Transverse colon (tissue), 4 donors: ENCODE results near the gene HOXA6. TPM values are rescaled to one million over a fixed set of nuclear protein-coding genes. Genes with fewer than 3 reads are reported as not detected.

ENCODE experiments used
- DNase-seq: peaks from one replicate; pipeline ENCODE4 v3.0.0-alpha.2; 2019
- H3K27ac ChIP-seq, 4 donors: fragments of 200-600 bp; sonication (generic); 2 replicates each; pipeline ENCODE4 v1.5.1; 2016 to 2018; ENCODE audit warnings: inconsistent platforms in 4 of 4
- H3K27me3 ChIP-seq: fragments of 200-600 bp; sonication (generic); 2 replicates; pipeline ENCODE4 v1.5.1; 2017; ENCODE audit warnings: inconsistent platforms
- H3K36me3 ChIP-seq, 4 donors: fragments of 200-600 bp; sonication (generic); 2 replicates each; pipeline ENCODE4 v1.5.1; 2017 to 2019; ENCODE audit warnings: inconsistent platforms in 4 of 4
- H3K4me1 ChIP-seq, 4 donors: fragments of 200-600 bp; sonication (generic); 2 replicates each; pipeline ENCODE4 v1.5.1; 2017 to 2020; ENCODE audit warnings: inconsistent platforms in 4 of 4
- H3K4me3 ChIP-seq, 4 donors: fragments of 200-600 bp; sonication (generic); 1 replicate in 1 of 4; 2 replicates in 3 of 4; pipeline versions ENCODE4 v1.5.1 to v1.6.1; 2017 to 2019; ENCODE audit warnings: inconsistent platforms in 4 of 4
- H3K9me3 ChIP-seq, 2 donors: fragments of 200-600 bp; sonication (generic); 2 replicates each; pipeline ENCODE4 v1.5.1; 2017 to 2019; ENCODE audit warnings: inconsistent platforms in 2 of 2
- CTCF ChIP-seq, 5 experiments: fragments of 200-600 bp in 3 of 5; fragments of 450-650 bp in 2 of 5; sonication (generic) in 3 of 5; IDR thresholded peaks; 1 replicate in 2 of 5; 2 replicates in 3 of 5; pipeline ENCODE4 v1.5.1; 2016 to 2017; ENCODE audit warnings: antibody characterized with exemption in 5 of 5, inconsistent platforms in 3 of 5, mild to moderate bottlenecking in 2 of 5, moderate library complexity in 1 of 5
- EP300 ChIP-seq: sonication (generic); formaldehyde crosslinking; IDR thresholded peaks from one replicate; pipeline ENCODE4 v1.6.1; 2017; ENCODE audit warnings: antibody characterized with exemption, low read depth
- POLR2A ChIP-seq: fragments of 450-650 bp; IDR thresholded peaks from one replicate; pipeline ENCODE4 v1.6.1; 2016; ENCODE audit warnings: antibody characterized with exemption, mild to moderate bottlenecking, moderate library complexity
- POLR2AphosphoS5 ChIP-seq, 3 donors: sonication (generic); formaldehyde crosslinking; IDR thresholded peaks; one replicate each; pipeline ENCODE4 v1.6.1; 2016; ENCODE audit warnings: antibody characterized with exemption in 3 of 3
- WGBS, 2 donors: methylation state at CpG; one replicate each; pipeline ENCODE4 v1.1.5; 2018; ENCODE audit warnings: low coverage in 1 of 2; 5-methylcytosine and 5-hydroxymethylcytosine counted together
- in situ Hi-C, 4 donors: fragments of 200-750 bp; cut with MboI; loops; one replicate each; pipeline versions ENCODE4 v1.15.0 to v1.15.1; 2017; ENCODE audit warnings: low sequenced_read_pairs in 3 of 4, low pct_ligation_motif_present in 1 of 4, low pct_unique_long_range_greater_than_20kb in 1 of 4
- intact Hi-C: fragments of 100-400 bp; cut with DNase I; formaldehyde crosslinking; loops from one replicate; pipeline ENCODE4 v1.15.1; 2023; ENCODE audit warnings: low total_unique reads
- total RNA-seq, 4 donors: library from RNA; depleted of rRNA; stranded (reverse); fragments of >200 nt; gene quantifications; one replicate each; pipeline ENCODE4 v1.1.0, GENCODE V29; 2016

HOXA6 gene
- total RNA-seq, 4 donors from 2014 or later, result 12.9 to 27.8 (median 17.3) TPM

- Histone ChIP-seq H3K27ac (peak overlapping the region; percentile 95 to 99 (median 98)), H3K27me3 (peaks cover 19% of the 10 kb centered on the region), H3K4me1 (peaks cover 0 to 72% (median 62%) of the 10 kb centered on the region in 4 donors), H3K4me3 (peak overlapping the region in 3 of 4 donors; percentile 2 to 77 (median 57)), H3K9me3 (no peaks in the 10 kb centered on the region), H3K36me3 (no peaks in the 10 kb centered on the region)
- TF ChIP-seq EP300 (no peak), POLR2A (no peak), CTCF (IDR thresholded peaks at IDR 0.05) (no peak), POLR2AphosphoS5 (IDR thresholded peaks at IDR 0.05) (no peak)
- WGBS, 2 donors, result 37% methylated on average over 30 of the region's 31 CpGs; no CpG with 5 or more reads in 1 of the 2 donors
- peak; percentile 24 for DNase-seq
- in situ Hi-C loops, result loop anchor here (5.0 to 10.0 kb wide), 2 partner anchors 287 to 290 kb away; no protein-coding TSS in a partner anchor
- intact Hi-C loops, result loop anchor here (5.0 kb wide), 2 partner anchors 37 to 287 kb away; no protein-coding TSS in a partner anchor
These were observed 2.8 kb downstream of the HOXA6 start for GRCh38 chr7:27144781-27145164.

- peak overlapping the region; percentile 95 to 99 (median 98) for H3K27ac ChIP-seq
- in situ Hi-C loops, result loop anchor here (5.0 to 10.0 kb wide), 2 partner anchors 287 to 289 kb away; no protein-coding TSS in a partner anchor
- DNase-seq, result peak; percentile 53
- no peaks in the 10 kb centered on the region for H3K36me3 ChIP-seq
- H3K4me3 ChIP-seq, result peak overlapping the region in 3 of 4 donors; percentile 2 to 77 (median 57)
- no peaks in the 10 kb centered on the region for H3K9me3 ChIP-seq
- intact Hi-C loops, result no loop called here
- H3K4me1 ChIP-seq, result peaks cover 0 to 69% (median 58%) of the 10 kb centered on the region in 4 donors
- TF ChIP-seq POLR2A, result peak; percentile 22
- peak in 2 of 5 experiments; percentile 16 to 18 for TF ChIP-seq CTCF (IDR thresholded peaks at IDR 0.05)
- TF ChIP-seq POLR2AphosphoS5 (IDR thresholded peaks at IDR 0.05), result peak in 1 of 3 donors; percentile 29
- no peak for TF ChIP-seq EP300
- 45 to 54% methylated on average over 11 to 40 of the region's 40 CpGs for WGBS, 2 donors
- peaks cover 19% of the 10 kb centered on the region for H3K27me3 ChIP-seq
These were observed 3.4 kb downstream of the HOXA6 start for GRCh38 chr7:27143950-27144780.

- in situ Hi-C loops (loop anchor here (5.0 to 10.0 kb wide), 2 partner anchors 286 to 288 kb away; no protein-coding TSS in a partner anchor), intact Hi-C loops (no loop called here)
- DNase-seq, result peak; percentile 84
- Histone ChIP-seq H3K4me1 (peaks cover 0 to 64% (median 56%) of the 10 kb centered on the region in 4 donors), H3K4me3 (peak within 1 kb of the TSS; percentile 33 to 77 (median 46)), H3K9me3 (no peaks in the 10 kb centered on the region), H3K27me3 (peaks cover 12% of the 10 kb centered on the region), H3K36me3 (no peaks in the 10 kb centered on the region), H3K27ac (peak within 1 kb of the TSS; percentile 95 to 99 (median 98))
- 40 to 50% methylated on average over 1 to 82 of the region's 86 CpGs for WGBS, 2 donors
- TF ChIP-seq POLR2A (peak; percentile 59), CTCF (IDR thresholded peaks at IDR 0.05) (peak; percentile 80 to 93 (median 83)), POLR2AphosphoS5 (IDR thresholded peaks at IDR 0.05) (peak; percentile 90 to 95 (median 91)), EP300 (peak; percentile 24)
These were observed 4.3 kb downstream of the HOXA6 start, which contains the start of gene HOXA5 for GRCh38 chr7:27143023-27143949. Gene HOXA5, minus strand, starts transcription at chr7:27143681. Its CDS starts 74 bp downstream, at chr7:27143607.
